ENCODE data around the gene RALGPS1.

RALGPS1 gene

DNA sequence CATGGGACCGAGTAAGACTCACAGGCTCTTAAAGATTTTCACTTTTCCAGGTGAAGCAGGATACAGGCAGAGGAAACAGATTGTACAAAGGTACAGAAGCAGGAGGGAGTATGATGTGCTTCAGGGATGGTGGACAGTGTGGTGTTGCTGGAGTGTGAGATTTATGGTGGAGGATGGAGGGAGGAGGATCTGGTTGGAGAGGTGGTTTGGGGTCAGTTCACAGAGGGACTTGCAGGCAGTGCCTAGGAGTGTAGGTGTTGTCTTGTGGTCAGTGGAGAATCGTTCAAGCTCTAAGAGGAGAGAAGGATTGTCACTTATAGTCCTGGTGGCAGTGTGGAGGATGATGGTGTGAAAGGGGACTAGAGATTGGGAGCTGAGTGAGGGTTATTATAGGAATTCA lies 11.8 kb downstream of the RALGPS1 start:
- Histone ChIP-seq H3K79me2 (ENCODE audit: control insufficient read depth, low read length) (no peaks in the 10 kb centered on the region), H4K20me1 (ENCODE audit: control insufficient read depth, insufficient read depth, low read depth, low read length) (no peaks in the 10 kb centered on the region; the same call in 1 of the 2 replicates), H3F3A (ENCODE audit: control insufficient read depth, insufficient read depth) (no peaks in the 10 kb centered on the region), H3K36me3 (ENCODE audit: control insufficient read depth, low read length) (no peaks in the 10 kb centered on the region), H3K27me3 (ENCODE audit: control insufficient read depth, low read length) (no peaks in the 10 kb centered on the region; the same call in 1 of the 2 replicates), H3K4me1 (ENCODE audit: control insufficient read depth, low read length) (no peaks in the 10 kb centered on the region), H3K9me2 (replicated peaks; ENCODE audit: control insufficient read depth, low read length) (no peaks in the 10 kb centered on the region), H3K27ac (ENCODE audit: low read depth, low read length) (no peak overlapping the region), H3K4me2 (ENCODE audit: low read length) (no peak overlapping the region), H3K4me3 (ENCODE audit: low read length) (no peak overlapping the region), H3K9me3 (ENCODE audit: control insufficient read depth, insufficient read depth, low read length) (no peaks in the 10 kb centered on the region)
- TF ChIP-seq EZH2phosphoT487 (IDR thresholded peaks at IDR 0.05; ENCODE audit: borderline replicate concordance, low read length) = no peak
- TF ChIP-seq, protein P1, sequence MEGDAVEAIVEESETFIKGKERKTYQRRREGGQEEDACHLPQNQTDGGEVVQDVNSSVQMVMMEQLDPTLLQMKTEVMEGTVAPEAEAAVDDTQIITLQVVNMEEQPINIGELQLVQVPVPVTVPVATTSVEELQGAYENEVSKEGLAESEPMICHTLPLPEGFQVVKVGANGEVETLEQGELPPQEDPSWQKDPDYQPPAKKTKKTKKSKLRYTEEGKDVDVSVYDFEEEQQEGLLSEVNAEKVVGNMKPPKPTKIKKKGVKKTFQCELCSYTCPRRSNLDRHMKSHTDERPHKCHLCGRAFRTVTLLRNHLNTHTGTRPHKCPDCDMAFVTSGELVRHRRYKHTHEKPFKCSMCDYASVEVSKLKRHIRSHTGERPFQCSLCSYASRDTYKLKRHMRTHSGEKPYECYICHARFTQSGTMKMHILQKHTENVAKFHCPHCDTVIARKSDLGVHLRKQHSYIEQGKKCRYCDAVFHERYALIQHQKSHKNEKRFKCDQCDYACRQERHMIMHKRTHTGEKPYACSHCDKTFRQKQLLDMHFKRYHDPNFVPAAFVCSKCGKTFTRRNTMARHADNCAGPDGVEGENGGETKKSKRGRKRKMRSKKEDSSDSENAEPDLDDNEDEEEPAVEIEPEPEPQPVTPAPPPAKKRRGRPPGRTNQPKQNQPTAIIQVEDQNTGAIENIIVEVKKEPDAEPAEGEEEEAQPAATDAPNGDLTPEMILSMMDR (IDR thresholded peaks at IDR 0.05; ENCODE audit: low read depth, low read length, poor library complexity, severe bottlenecking) = no peak

DNA sequence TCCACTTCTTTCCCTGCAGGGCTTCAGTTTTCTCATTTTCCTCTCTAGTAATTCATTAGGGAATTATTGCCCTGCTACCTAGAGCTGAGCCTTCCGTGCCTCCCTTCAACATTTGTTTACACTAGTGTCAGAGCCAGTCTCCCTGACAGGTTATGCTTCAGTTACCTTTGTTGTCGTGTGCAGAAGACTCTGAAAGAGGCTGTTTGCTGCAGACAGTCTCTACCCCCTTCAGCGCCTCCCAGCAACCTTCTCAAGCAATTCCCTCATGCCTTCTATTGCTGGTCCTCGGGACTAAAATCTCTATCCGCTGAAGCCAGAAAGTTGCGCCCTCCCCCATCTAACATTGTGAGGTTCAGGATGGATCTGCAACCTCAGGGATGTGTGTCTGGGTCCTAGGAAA lies 12.8 kb downstream of the RALGPS1 start:
- TF ChIP-seq, protein P1 (IDR thresholded peaks at IDR 0.05; ENCODE audit: low read depth, low read length, poor library complexity, severe bottlenecking) = no peak
- no peak for TF ChIP-seq EZH2phosphoT487 (IDR thresholded peaks at IDR 0.05; ENCODE audit: borderline replicate concordance, low read length)
- no peaks in the 10 kb centered on the region; the same call in 1 of the 2 replicates for H4K20me1 ChIP-seq (ENCODE audit: control insufficient read depth, insufficient read depth, low read depth, low read length)
- H3K36me3 ChIP-seq (ENCODE audit: control insufficient read depth, low read length) = no peaks in the 10 kb centered on the region
- H3F3A ChIP-seq (ENCODE audit: control insufficient read depth, insufficient read depth) = no peaks in the 10 kb centered on the region
- H3K4me1 ChIP-seq (ENCODE audit: control insufficient read depth, low read length) = no peaks in the 10 kb centered on the region
- H3K4me3 ChIP-seq (ENCODE audit: low read length) = no peak overlapping the region
- H3K4me2 ChIP-seq (ENCODE audit: low read length) = no peak overlapping the region
- H3K9me3 ChIP-seq (ENCODE audit: control insufficient read depth, insufficient read depth, low read length) = no peaks in the 10 kb centered on the region
- no peaks in the 10 kb centered on the region for H3K79me2 ChIP-seq (ENCODE audit: control insufficient read depth, low read length)
- H3K27ac ChIP-seq (ENCODE audit: low read depth, low read length) = no peak overlapping the region
- H3K27me3 ChIP-seq (ENCODE audit: control insufficient read depth, low read length) = no peaks in the 10 kb centered on the region; the same call in 1 of the 2 replicates
- no peaks in the 10 kb centered on the region for H3K9me2 ChIP-seq (replicated peaks; ENCODE audit: control insufficient read depth, low read length)

DNA sequence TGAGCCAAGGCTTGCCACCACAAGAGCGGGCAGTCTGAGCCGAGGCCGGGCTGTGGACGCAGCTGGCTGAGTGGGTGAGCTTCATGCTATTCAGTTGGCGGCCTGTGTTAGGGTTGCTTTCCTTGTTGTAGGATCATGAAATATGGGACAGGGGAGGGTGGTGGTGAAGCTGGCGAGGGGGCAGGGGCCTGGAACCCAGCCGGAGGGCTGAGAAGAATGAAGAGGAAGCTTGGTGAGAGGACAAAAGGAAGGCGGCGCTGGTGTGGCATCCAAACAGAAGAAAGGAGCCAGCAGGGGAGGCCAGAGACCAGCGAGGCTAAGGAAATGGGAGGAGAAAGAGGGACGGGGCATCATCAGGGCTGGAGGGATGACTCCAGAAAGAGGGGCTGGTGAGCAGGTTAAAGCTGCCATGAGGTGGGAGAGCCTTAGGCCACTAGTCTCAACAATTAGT lies 18.3 kb downstream of the RALGPS1 start:
- H3K9me3 ChIP-seq (ENCODE audit: control insufficient read depth, insufficient read depth, low read length) = no peaks in the 10 kb centered on the region
- no peaks in the 10 kb centered on the region for H3K9me2 ChIP-seq (replicated peaks; ENCODE audit: control insufficient read depth, low read length)
- no peaks in the 10 kb centered on the region for H3K36me3 ChIP-seq (ENCODE audit: control insufficient read depth, low read length)
- no peak overlapping the region for H3K4me2 ChIP-seq (ENCODE audit: low read length)
- no peaks in the 10 kb centered on the region; the same call in 1 of the 2 replicates for H4K20me1 ChIP-seq (ENCODE audit: control insufficient read depth, insufficient read depth, low read depth, low read length)
- no peaks in the 10 kb centered on the region for H3F3A ChIP-seq (ENCODE audit: control insufficient read depth, insufficient read depth)
- H3K27ac ChIP-seq (ENCODE audit: low read depth, low read length) = no peak overlapping the region
- no peak for TF ChIP-seq EZH2phosphoT487 (IDR thresholded peaks at IDR 0.05; ENCODE audit: borderline replicate concordance, low read length)
- TF ChIP-seq, protein P1 (IDR thresholded peaks at IDR 0.05; ENCODE audit: low read depth, low read length, poor library complexity, severe bottlenecking) = no peak
- H3K4me3 ChIP-seq (ENCODE audit: low read length) = no peak overlapping the region
- no peaks in the 10 kb centered on the region for H3K27me3 ChIP-seq (ENCODE audit: control insufficient read depth, low read length)
- H3K4me1 ChIP-seq (ENCODE audit: control insufficient read depth, low read length) = no peaks in the 10 kb centered on the region
- no peaks in the 10 kb centered on the region for H3K79me2 ChIP-seq (ENCODE audit: control insufficient read depth, low read length)

Measured in DOHH2 (cell line).